T-helper 22 cell (primary cell): ENCODE results near the gene S1PR1.
A peak's percentile ranks its signal among the peaks of the same experiment; 100 is the strongest.
"Not testable (repeated sequence)": the region's sequence is repeated elsewhere in the genome, so short reads cannot be mapped to it uniquely, and the experiment has no call there.

Experiments used
- DNase-seq: peaks from one replicate; pipeline ENCODE4 v3.0.0-alpha.2; 2020; ENCODE audit warnings: low read depth

S1PR1 gene

GRCh38 chr1:101236516-101237228, at the start of gene S1PR1:
S1PR1 (plus strand) TSS chr1:101237019; CDS start chr1:101238985, 1,966 bp downstream.
- DNase-seq, result peak; percentile 73

DNA sequence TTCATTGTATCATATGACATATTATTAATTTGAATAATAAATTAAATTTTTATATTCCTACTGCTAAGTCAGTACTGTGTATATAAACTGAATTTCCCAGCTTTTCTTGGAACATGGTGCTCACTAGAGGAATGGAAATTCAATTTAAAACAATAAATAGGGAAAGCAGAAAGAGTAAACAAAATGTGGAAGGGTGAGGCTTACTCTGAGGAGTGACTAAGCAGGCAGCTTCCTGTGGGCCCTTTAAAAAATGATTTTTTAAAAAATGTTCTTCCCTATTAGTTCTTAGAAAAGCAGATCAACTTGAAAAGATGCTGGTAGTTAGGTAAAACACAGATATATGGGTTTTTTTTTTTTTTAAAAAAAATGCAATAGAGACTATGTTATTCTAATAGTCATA, 49.5 kb upstream of the S1PR1 start:
- no peak for DNase-seq

DNA sequence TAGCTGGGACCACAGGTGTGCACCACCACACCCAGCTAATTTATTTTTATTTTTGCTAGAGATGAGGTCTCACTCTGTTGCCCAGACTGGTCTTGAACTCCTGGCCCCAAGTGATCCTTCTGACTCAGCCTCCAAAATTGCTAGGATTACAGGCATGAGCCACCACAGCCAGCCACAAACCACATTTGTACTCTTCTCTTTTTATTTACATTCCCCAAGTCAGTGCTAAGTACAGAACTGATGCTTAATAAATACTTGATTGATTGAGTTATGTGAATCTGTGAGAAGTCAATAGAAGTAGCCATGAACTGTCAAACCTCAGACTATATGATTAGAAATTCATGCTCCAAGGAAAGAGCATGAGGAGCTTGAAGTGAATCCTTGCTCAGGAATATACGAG, 48.5 kb upstream of the S1PR1 start:
- DNase-seq, result no peak

DNA sequence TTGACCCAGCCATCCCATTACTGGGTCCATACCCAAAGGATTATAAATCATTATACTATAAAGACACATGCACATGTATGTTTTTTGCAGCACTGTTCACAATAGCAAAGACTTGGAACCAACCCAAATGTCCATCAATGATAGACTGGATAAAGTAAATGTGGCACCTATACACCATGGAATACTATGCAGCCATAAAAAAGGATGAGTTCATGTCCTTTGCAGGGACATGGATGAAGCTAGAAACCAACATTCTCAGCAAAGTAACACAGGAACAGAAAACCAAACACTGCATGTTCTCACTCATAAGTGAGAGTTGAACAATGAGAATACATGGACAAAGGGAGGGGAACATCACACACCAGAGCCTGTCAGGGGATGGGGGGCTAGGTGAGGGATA, 47.9 kb upstream of the S1PR1 start:
- not testable (repeated sequence) for DNase-seq

DNA sequence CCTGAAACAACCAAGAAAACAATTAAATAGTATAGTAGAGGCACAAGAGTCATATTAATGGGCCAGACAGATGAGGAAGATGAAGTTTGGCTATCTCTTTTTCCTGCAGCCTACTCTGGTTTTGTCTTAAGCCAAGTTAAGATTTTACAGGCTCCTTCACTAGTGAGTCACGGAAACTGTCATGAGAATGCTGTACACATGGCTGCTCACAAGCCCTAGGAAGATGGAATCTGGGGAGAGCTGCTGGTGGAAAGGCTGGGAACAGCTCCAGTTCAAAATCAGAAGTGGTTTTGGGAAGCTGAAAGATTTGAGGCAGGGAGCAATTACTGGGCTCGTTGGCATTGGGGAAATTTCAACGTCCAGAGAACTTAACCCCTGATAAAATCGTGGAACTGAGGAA, 46.4 kb upstream of the S1PR1 start:
- no peak for DNase-seq

- DNase-seq, result no peak
Observed at GRCh38 chr1:101191049-101191448, 45.8 kb upstream of the S1PR1 start.

GRCh38 chr1:101193733-101194169, 43.1 kb upstream of the S1PR1 start:
- no peak for DNase-seq

GRCh38 chr1:101194746-101195145, 42.1 kb upstream of the S1PR1 start:
- no peak for DNase-seq

- no peak for DNase-seq
Observed at GRCh38 chr1:101196668-101197067, 40.2 kb upstream of the S1PR1 start.

GRCh38 chr1:101198842-101199636, 37.8 kb upstream of the S1PR1 start:
- no peak for DNase-seq

DNA sequence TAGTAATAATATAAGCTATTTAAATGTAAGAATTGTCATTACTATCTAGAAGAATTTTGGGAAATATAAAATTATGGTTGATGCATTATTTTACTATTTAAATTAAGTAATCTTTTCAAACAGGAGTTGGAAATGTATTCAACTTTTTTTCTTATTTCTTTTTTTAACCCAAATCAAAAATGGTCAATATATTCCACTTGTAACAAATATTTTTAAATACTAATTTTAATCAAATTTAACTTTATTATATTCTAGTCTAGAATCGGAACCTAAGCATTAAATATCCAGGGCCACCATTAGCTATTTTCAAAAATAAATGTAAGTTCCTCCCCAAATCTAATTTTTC, 37.2 kb upstream of the S1PR1 start:
- DNase-seq, result no peak

DNA sequence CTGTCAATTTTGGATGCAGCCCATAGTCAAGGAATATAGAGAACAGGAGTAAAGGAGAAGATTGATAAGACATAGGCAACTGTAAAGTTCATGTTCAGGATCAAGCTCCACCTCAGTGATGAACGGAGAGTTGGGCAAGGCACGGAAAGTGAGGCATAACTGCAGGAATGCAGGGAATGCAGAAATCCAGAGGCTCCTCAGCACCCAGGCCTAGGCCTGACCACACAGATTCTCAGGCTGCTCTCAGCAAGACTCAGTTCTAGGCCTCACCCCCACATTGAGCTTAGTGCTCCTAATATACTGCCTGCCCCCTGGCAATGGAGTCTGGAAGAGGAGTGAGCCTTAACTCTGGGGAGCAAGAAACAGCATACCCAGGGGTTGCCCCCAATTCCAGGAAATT, 36.3 kb upstream of the S1PR1 start:
- DNase-seq, result no peak

- DNase-seq, result no peak
Observed at GRCh38 chr1:101203820-101204540, 32.8 kb upstream of the S1PR1 start.

DNA sequence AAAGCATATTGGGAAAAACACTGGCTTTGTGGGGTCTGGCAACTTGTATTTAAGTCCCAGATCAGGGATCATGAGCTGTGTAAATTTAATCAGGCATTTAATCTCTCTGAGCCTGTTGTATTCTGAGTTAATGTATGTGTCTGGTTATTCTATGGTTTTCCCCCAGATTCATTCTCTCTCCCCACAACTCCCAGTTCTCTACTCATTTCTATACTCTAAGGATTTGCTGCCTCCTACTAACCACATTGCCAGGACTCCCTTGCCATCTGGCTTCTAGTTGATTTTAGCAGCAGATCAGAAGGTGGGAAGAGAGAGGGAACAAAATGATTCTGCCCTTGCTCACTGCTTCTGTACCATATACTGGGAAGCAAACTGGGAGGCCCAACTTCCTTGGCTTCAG, 31.4 kb upstream of the S1PR1 start:
- no peak for DNase-seq

DNA sequence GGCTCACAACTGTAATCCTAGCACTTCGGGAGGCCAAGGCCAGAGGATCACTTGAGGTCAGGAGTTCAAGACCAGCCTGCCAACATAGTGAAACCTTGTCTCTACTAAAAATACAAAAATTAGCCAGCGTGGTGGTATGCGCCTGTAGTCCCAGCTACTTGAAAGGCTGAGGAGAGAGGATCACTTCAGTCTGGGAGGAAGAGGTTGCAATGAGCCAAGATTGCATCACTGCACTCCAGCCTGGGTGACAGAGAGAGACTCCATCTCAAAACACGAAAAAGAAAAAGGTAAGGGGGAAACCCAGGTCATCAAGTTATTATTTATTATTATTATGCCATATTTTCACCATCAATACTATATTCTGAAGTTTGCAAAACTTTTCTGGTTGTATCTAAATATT, 30.7 kb upstream of the S1PR1 start:
- DNase-seq, result not testable (repeated sequence)

- not testable (repeated sequence) for DNase-seq
Observed at GRCh38 chr1:101207271-101207670, 29.5 kb upstream of the S1PR1 start.

DNA sequence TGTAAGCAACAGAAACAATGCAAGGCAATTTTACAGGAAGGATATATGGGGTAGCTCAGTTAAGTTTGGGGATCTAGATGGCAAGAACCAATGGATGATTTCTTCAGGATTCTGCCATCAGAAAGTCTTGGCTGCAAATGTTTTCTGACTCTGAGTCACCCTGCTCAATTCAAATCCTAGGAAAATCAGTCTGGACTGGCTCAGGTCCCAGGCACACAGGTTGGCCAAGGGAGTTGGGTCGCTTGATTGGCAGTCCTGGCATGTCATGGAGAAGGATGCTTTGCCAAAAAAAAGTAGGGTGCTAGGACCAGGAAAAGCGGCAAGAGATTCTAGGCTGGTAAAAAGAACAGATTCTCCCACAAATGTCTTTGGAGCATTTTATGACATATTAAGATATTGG, 28.9 kb upstream of the S1PR1 start:
- DNase-seq, result no peak

DNA sequence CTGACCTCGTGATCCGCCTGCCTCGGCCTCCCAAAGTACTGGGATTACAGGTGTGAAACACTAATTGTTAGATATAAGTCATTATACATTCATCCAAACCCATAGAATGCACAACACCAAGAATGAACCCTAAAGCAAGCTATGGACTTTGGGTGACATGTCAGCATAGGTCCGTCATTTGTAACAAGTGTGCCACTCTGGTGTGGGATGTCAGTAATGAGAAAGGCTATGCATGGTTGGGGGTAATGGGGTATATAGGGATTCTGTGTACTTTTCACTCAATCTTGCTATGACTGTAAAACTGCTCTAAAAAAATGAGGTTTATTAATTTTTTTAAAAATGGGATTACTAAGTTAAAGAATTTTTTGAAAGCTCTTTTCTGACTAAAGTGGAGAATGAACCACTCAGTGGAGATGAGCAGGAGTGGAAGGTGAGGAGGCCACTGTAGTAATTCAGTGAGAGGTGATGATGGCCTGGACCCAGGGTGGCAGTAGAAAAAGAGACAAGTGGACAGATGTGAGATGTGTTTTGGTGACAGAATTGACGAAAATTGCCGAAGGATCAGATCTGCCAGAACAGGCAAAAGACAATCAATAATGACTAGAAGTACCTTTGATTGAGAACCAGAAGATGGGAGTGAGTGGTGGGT, 21.3 kb upstream of the S1PR1 start:
- DNase-seq, result no peak

GRCh38 chr1:101216623-101217022, 20.2 kb upstream of the S1PR1 start:
- no peak for DNase-seq

DNA sequence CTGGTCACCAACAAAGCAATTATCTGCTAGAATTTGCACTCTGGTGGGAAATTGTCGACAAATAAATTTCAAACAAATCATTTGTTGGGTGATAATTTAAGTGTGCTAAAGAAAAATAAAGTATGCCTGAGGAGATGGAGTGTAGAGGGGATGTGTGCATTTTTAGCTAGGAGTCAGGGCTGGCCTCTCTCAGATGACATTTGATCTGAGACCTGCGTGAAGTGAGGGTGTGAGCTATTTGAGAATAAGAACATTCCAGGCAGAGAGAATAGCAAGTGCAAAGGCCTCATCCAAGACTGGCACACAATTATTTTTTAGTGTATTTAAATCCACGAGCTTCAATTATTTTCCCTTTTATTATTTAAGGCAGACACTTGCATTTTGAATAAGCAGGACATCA, 19.7 kb upstream of the S1PR1 start:
- no peak for DNase-seq

- DNase-seq, result not testable (repeated sequence)
Observed at GRCh38 chr1:101218968-101219367, 17.9 kb upstream of the S1PR1 start.
